K562 (cell line): Measurements from ENCODE around the gene SPIRE1. TPM values are rescaled to one million over a fixed set of nuclear protein-coding genes. Genes with fewer than 3 reads are reported as not detected.

Experiments used
- HCFC1 ChIP-seq: IDR thresholded peaks from 2 replicates; pipeline ENCODE4 v1.6.1; 2012; ENCODE audit warnings: low read depth, low read length, improper control_type of control experiment
- MCM7 ChIP-seq, 2 experiments: fragments of 450-650 bp; IDR thresholded peaks; 2 replicates each; pipeline ENCODE4 v1.6.1; 2016 to 2018
- RAD51 ChIP-seq: fragments of 450-650 bp; IDR thresholded peaks from 2 replicates; pipeline ENCODE4 v1.7.1; 2016; ENCODE audit warnings: low read depth, mild to moderate bottlenecking, borderline replicate concordance
- RBM17 ChIP-seq: fragments of 200-400 bp; formaldehyde crosslinking; IDR thresholded peaks from 2 replicates; pipeline ENCODE4 v1.6.1; 2017; ENCODE audit warnings: low read depth, mild to moderate bottlenecking, low read length, borderline replicate concordance
- polyA plus RNA-seq, 8 experiments: library from polyadenylated mRNA; depleted of rRNA in 4 of 8; stranded (reverse) in 5 of 8; unstranded in 3 of 8; fragments of >200 nt; fragmentation: Nextera tagmentation in 2 of 8; fragmentation: Illumina TruSeq in 1 of 8; extraction: Ambion mirVana in 2 of 8; extraction: Trizol in 1 of 8; gene quantifications; 2 replicates each; pipeline versions ENCODE4 v1.2.1 to v1.2.3, GENCODE V29; 2011 to 2014; ENCODE audit warnings: inconsistent platforms in 1 of 8, missing spikeins in 1 of 8
- total RNA-seq, 7 experiments: library from RNA; depleted of rRNA in 6 of 7; stranded (reverse); fragments of >200 nt in 6 of 7; fragmentation: Illumina TruSeq in 2 of 7; extraction: Trizol in 2 of 7; gene quantifications; 2 replicates each; pipeline versions ENCODE4 v1.2.1 to v1.2.3, GENCODE V29; 2011 to 2021; ENCODE audit warnings: low replicate concordance in 1 of 7
- TF ChIP-seq, protein P1 (sequence below), 2 experiments: fragments of 150-350 bp in 1 of 2; IDR thresholded peaks; 2 replicates each; pipeline ENCODE4 v1.6.1; 2012 to 2016; ENCODE audit warnings: low read depth in 2 of 2, low read length in 2 of 2, mild to moderate bottlenecking in 1 of 2, moderate library complexity in 1 of 2
- TF ChIP-seq, protein P2 (sequence below): fragments of 250-450 bp; sonication (Bioruptor Pico); IDR thresholded peaks from 2 replicates; pipeline ENCODE4 v1.9.0; 2021; ENCODE audit warnings: mild to moderate bottlenecking, inconsistent platforms

Gene SPIRE1
- total and polyA plus RNA-seq, 9 of the 15 experiments (the other 6 are each of a cell fraction or from before 2014, with no cell fraction given), result 2.9 to 14.0 (median 10.2) TPM

DNA sequence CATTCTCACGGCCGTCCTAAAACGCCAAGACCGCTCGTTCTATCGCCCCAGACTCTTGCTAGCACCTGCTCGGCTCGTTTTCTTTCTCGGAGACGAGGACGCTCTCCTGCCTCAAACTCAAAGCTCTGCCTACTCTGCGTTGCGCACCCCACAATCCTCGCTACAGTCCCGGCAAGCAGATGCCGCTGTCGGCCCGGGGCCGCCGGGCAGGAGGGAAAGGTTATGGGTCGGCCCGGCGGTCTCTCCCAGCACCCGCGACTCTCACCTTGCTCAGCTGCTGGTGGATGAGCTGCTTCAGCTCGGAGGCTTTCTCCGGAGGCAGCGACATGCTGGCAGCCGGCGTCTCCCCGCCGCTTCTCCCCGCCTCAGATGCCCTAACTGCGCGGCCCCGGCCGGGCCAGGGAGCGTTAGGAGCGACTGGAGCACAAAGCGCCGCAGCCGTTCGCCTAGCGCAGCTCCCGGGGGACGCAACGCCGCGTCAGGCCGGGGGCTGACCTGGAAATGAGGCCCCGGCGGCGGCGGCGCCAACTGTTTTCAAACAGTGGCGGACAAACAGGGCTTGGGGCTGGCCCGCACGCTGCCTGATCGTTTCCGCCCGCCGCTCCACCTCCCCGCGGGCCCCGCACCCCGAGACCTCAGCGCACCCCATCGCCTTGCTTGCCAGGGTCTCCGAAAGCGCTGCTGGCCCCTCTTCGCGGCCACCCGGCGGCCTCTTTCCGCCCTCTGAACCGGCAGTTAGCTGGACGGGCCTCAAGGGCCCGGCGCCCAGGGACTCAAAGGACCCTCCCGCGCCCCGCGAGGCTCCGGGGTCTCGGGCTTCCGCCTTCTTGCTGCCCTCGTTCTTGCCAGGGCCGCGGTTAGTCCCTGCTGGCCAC is 44.6 kb upstream of the SPIRE1 start, which contains the start of the genes CEP76 and PSMG2 (continued):
- TF ChIP-seq, protein P1, sequence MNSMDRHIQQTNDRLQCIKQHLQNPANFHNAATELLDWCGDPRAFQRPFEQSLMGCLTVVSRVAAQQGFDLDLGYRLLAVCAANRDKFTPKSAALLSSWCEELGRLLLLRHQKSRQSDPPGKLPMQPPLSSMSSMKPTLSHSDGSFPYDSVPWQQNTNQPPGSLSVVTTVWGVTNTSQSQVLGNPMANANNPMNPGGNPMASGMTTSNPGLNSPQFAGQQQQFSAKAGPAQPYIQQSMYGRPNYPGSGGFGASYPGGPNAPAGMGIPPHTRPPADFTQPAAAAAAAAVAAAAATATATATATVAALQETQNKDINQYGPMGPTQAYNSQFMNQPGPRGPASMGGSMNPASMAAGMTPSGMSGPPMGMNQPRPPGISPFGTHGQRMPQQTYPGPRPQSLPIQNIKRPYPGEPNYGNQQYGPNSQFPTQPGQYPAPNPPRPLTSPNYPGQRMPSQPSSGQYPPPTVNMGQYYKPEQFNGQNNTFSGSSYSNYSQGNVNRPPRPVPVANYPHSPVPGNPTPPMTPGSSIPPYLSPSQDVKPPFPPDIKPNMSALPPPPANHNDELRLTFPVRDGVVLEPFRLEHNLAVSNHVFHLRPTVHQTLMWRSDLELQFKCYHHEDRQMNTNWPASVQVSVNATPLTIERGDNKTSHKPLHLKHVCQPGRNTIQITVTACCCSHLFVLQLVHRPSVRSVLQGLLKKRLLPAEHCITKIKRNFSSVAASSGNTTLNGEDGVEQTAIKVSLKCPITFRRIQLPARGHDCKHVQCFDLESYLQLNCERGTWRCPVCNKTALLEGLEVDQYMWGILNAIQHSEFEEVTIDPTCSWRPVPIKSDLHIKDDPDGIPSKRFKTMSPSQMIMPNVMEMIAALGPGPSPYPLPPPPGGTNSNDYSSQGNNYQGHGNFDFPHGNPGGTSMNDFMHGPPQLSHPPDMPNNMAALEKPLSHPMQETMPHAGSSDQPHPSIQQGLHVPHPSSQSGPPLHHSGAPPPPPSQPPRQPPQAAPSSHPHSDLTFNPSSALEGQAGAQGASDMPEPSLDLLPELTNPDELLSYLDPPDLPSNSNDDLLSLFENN (IDR thresholded peaks at IDR 0.05; ENCODE audit: low read depth in 2 of 2, low read length in 2 of 2), result 0 out of 4 replicates have a peak, but pooled peaks of 1 of the 2 experiments have one; percentile 19
- TF ChIP-seq HCFC1 (peak; percentile 68), RAD51 (no peak), RBM17 (no peak), MCM7 (IDR thresholded peaks at IDR 0.05) (0 out of 4 replicates have a peak, but pooled peaks of 1 of the 2 experiments have one; percentile 19)
- TF ChIP-seq, protein P2, sequence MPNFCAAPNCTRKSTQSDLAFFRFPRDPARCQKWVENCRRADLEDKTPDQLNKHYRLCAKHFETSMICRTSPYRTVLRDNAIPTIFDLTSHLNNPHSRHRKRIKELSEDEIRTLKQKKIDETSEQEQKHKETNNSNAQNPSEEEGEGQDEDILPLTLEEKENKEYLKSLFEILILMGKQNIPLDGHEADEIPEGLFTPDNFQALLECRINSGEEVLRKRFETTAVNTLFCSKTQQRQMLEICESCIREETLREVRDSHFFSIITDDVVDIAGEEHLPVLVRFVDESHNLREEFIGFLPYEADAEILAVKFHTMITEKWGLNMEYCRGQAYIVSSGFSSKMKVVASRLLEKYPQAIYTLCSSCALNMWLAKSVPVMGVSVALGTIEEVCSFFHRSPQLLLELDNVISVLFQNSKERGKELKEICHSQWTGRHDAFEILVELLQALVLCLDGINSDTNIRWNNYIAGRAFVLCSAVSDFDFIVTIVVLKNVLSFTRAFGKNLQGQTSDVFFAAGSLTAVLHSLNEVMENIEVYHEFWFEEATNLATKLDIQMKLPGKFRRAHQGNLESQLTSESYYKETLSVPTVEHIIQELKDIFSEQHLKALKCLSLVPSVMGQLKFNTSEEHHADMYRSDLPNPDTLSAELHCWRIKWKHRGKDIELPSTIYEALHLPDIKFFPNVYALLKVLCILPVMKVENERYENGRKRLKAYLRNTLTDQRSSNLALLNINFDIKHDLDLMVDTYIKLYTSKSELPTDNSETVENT (CRISPR knock-in tag), result 0 out of 2 replicates have a peak, but pooled peaks have one; percentile 35
- TF ChIP-seq, all 486 proteins: peak for 144
